ENCODE data around the gene EBP.

EBP gene

DNA sequence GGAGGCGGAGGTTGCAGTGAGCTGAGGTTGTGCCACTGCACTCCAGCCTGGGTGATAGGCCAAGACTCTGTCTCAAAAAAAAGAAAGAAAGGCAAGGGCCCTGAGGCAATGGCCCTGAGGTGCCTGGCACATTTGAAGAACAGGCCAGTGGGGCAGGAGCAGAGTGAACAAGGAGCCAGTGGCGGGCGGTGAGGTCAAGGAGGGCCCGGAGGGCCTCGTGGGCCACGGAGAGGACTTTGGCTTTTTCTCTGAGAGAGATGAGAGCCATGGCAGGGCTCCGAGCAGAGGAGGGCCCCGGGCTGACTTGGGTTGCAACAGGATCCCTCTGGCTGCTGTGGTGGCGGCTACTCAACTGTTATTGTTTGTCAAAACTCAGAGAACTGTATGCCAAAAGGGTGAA, 32.3 kb upstream of the EBP start:
- no peaks in the 10 kb centered on the region for H3K4me1 ChIP-seq (ENCODE audit: insufficient read depth, low read length)
- H3K4me2 ChIP-seq (ENCODE audit: insufficient read depth, low read length) = no peak overlapping the region
- ATAC-seq (ENCODE audit: insufficient read depth, low read depth) (no peak), DNase-seq (no peak)
- H3K27me3 ChIP-seq (ENCODE audit: insufficient read depth, low read length, poor library complexity) = no peaks in the 10 kb centered on the region
- H4K20me1 ChIP-seq (ENCODE audit: insufficient read depth, low read length) = no peaks in the 10 kb centered on the region
- no peaks in the 10 kb centered on the region for H3K79me2 ChIP-seq (ENCODE audit: insufficient read depth, low read length)
- H3K36me3 ChIP-seq (ENCODE audit: insufficient read depth, low read length) = peaks cover 2% of the 10 kb centered on the region; the same call in 1 of the 2 replicates
- TF ChIP-seq, protein P1, sequence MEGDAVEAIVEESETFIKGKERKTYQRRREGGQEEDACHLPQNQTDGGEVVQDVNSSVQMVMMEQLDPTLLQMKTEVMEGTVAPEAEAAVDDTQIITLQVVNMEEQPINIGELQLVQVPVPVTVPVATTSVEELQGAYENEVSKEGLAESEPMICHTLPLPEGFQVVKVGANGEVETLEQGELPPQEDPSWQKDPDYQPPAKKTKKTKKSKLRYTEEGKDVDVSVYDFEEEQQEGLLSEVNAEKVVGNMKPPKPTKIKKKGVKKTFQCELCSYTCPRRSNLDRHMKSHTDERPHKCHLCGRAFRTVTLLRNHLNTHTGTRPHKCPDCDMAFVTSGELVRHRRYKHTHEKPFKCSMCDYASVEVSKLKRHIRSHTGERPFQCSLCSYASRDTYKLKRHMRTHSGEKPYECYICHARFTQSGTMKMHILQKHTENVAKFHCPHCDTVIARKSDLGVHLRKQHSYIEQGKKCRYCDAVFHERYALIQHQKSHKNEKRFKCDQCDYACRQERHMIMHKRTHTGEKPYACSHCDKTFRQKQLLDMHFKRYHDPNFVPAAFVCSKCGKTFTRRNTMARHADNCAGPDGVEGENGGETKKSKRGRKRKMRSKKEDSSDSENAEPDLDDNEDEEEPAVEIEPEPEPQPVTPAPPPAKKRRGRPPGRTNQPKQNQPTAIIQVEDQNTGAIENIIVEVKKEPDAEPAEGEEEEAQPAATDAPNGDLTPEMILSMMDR (IDR thresholded peaks at IDR 0.05; ENCODE audit: borderline replicate concordance, extremely low read depth, low read length, poor library complexity, severe bottlenecking) = no peak
- no peak for TF ChIP-seq EZH2 (IDR thresholded peaks at IDR 0.05; ENCODE audit: borderline replicate concordance, low read depth, low read length, severe bottlenecking)
- no peaks in the 10 kb centered on the region for H3K9me3 ChIP-seq (ENCODE audit: insufficient read depth, low read length, severe bottlenecking)
- H3K9ac ChIP-seq (ENCODE audit: low read depth, low read length) = no peak overlapping the region
- H2AFZ ChIP-seq (ENCODE audit: low read depth, low read length) = no peak overlapping the region
- no peak overlapping the region for H3K4me3 ChIP-seq (ENCODE audit: low read depth in 1 of 2, low read length in 2 of 2)
- H3K27ac ChIP-seq (ENCODE audit: low read length) = no peak overlapping the region

DNA sequence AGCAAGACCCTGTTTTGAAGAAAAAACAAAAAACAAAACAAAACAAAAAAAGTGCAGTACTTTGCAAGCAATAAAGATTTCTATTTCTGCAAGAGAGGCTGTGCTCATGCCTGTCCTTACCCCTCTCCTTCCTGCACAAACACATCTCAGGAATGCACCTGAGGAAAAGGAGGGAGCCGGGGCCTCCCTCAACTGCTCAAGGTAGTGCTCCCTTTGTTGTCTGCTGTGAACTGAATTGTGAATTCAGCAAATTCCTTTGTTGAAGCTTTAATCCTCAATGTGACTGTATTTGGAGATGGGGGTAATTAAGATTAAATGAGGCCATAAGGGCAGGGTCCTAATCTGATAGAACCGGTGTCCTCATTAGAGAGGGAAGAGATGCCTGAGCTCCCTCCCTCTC, 31.7 kb upstream of the EBP start:
- Histone ChIP-seq H3K27me3 (ENCODE audit: insufficient read depth, low read length, poor library complexity) (no peaks in the 10 kb centered on the region), H3K27ac (ENCODE audit: low read length) (no peak overlapping the region), H3K4me3 (ENCODE audit: low read depth in 1 of 2, low read length in 2 of 2) (no peak overlapping the region), H4K20me1 (ENCODE audit: insufficient read depth, low read length) (no peaks in the 10 kb centered on the region), H3K9me3 (ENCODE audit: insufficient read depth, low read length, severe bottlenecking) (no peaks in the 10 kb centered on the region), H3K79me2 (ENCODE audit: insufficient read depth, low read length) (no peaks in the 10 kb centered on the region), H2AFZ (ENCODE audit: low read depth, low read length) (no peak overlapping the region), H3K4me2 (ENCODE audit: insufficient read depth, low read length) (no peak overlapping the region), H3K36me3 (ENCODE audit: insufficient read depth, low read length) (peaks cover 2% of the 10 kb centered on the region; the same call in 1 of the 2 replicates), H3K9ac (ENCODE audit: low read depth, low read length) (no peak overlapping the region), H3K4me1 (ENCODE audit: insufficient read depth, low read length) (no peaks in the 10 kb centered on the region)
- TF ChIP-seq, protein P1 (IDR thresholded peaks at IDR 0.05; ENCODE audit: borderline replicate concordance, extremely low read depth, low read length, poor library complexity, severe bottlenecking) = no peak
- TF ChIP-seq EZH2 (IDR thresholded peaks at IDR 0.05; ENCODE audit: borderline replicate concordance, low read depth, low read length, severe bottlenecking) = no peak
- ATAC-seq (ENCODE audit: insufficient read depth, low read depth) (no peak), DNase-seq (no peak)

DNA sequence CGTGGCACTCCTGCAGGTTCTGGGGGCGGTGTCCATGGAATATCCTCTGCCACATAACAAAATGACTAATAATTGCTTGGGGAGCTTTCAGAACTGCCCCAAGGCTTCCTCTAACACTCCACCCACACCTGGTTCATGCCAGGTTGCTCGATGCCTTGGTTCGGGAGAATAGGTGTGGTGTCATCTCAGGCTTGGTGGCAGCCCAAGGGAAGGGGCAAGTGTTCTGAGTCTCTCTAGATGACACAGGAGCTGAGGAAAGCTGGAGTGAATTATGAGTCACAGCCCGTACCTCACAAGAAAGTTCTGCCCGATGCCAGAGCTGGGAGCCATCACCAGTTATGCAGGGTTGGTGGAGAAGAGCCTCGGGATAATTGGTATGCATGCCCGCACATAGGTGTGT, 30.9 kb upstream of the EBP start:
- H3K27ac ChIP-seq (ENCODE audit: low read length) = no peak overlapping the region
- no peak overlapping the region for H3K9ac ChIP-seq (ENCODE audit: low read depth, low read length)
- H3K4me1 ChIP-seq (ENCODE audit: insufficient read depth, low read length) = no peaks in the 10 kb centered on the region
- ATAC-seq (ENCODE audit: insufficient read depth, low read depth) (no peak), DNase-seq (no peak)
- H3K36me3 ChIP-seq (ENCODE audit: insufficient read depth, low read length) = peaks cover 2% of the 10 kb centered on the region; the same call in 1 of the 2 replicates
- H4K20me1 ChIP-seq (ENCODE audit: insufficient read depth, low read length) = no peaks in the 10 kb centered on the region
- TF ChIP-seq, protein P1 (IDR thresholded peaks at IDR 0.05; ENCODE audit: borderline replicate concordance, extremely low read depth, low read length, poor library complexity, severe bottlenecking) = no peak
- no peak for TF ChIP-seq EZH2 (IDR thresholded peaks at IDR 0.05; ENCODE audit: borderline replicate concordance, low read depth, low read length, severe bottlenecking)
- no peak overlapping the region for H3K4me3 ChIP-seq (ENCODE audit: low read depth in 1 of 2, low read length in 2 of 2)
- no peaks in the 10 kb centered on the region for H3K27me3 ChIP-seq (ENCODE audit: insufficient read depth, low read length, poor library complexity)
- H3K79me2 ChIP-seq (ENCODE audit: insufficient read depth, low read length) = no peaks in the 10 kb centered on the region
- H3K9me3 ChIP-seq (ENCODE audit: insufficient read depth, low read length, severe bottlenecking) = no peaks in the 10 kb centered on the region
- no peak overlapping the region for H3K4me2 ChIP-seq (ENCODE audit: insufficient read depth, low read length)
- no peak overlapping the region for H2AFZ ChIP-seq (ENCODE audit: low read depth, low read length)

DNA sequence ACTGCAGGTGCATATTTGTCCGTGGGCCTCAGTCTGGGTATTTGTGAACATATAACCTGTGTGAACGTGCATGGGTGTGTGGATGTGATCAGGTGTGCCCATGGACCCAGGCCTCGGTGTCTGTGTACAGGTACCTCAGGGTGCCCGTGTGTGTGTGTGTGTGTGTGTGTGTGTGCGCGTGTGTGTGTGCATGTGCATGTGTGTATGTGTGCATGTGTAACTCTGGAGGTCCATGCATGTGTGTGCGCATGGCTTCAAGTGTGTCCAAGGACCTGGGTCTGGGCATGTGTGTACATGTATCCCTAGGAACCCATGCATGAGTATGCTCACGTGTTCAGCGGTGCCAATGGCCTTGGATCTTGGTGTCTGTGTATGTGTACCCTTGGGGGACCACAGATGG, 29.8 kb upstream of the EBP start:
- Histone ChIP-seq H3K36me3 (ENCODE audit: insufficient read depth, low read length) (peaks cover 2% of the 10 kb centered on the region; the same call in 1 of the 2 replicates), H3K4me1 (ENCODE audit: insufficient read depth, low read length) (no peaks in the 10 kb centered on the region), H3K27me3 (ENCODE audit: insufficient read depth, low read length, poor library complexity) (no peaks in the 10 kb centered on the region), H3K27ac (ENCODE audit: low read length) (no peak overlapping the region), H3K79me2 (ENCODE audit: insufficient read depth, low read length) (no peaks in the 10 kb centered on the region), H3K4me3 (ENCODE audit: low read depth in 1 of 2, low read length in 2 of 2) (no peak overlapping the region), H4K20me1 (ENCODE audit: insufficient read depth, low read length) (no peaks in the 10 kb centered on the region), H3K9me3 (ENCODE audit: insufficient read depth, low read length, severe bottlenecking) (no peaks in the 10 kb centered on the region), H2AFZ (ENCODE audit: low read depth, low read length) (no peak overlapping the region), H3K4me2 (ENCODE audit: insufficient read depth, low read length) (no peak overlapping the region), H3K9ac (ENCODE audit: low read depth, low read length) (no peak overlapping the region)
- no peak for DNase-seq
- TF ChIP-seq EZH2 (IDR thresholded peaks at IDR 0.05; ENCODE audit: borderline replicate concordance, low read depth, low read length, severe bottlenecking) = no peak
- TF ChIP-seq, protein P1 (IDR thresholded peaks at IDR 0.05; ENCODE audit: borderline replicate concordance, extremely low read depth, low read length, poor library complexity, severe bottlenecking) = no peak
- ATAC-seq (ENCODE audit: insufficient read depth, low read depth) = no peak

Measured in DND-41 (cell line).